ENCODE measurements around the gene TCEAL7. TPM values are rescaled to one million over a fixed set of nuclear protein-coding genes. Genes with fewer than 3 reads are reported as not detected.

Gene TCEAL7
- total RNA-seq = 43.7 and 66.8 TPM in 2 replicates

GRCh38 chrX:103329991-103330390, at the start of gene TCEAL7:
Gene TCEAL7, plus strand, starts transcription at chrX:103330239. Its CDS starts 1,165 bp downstream, at chrX:103331404.

GRCh38 chrX:103310555-103311398, 19.3 kb upstream of the TCEAL7 start, which contains the start of gene BEX2:
Gene BEX2, minus strand, starts transcription at chrX:103310990. Its CDS starts 1,014 bp downstream, at chrX:103309976.

GRCh38 chrX:103356130-103356798, 26.2 kb downstream of the TCEAL7 start, which contains the start of gene TCEAL9:
Gene TCEAL9, plus strand, starts transcription at chrX:103356506. Its CDS starts 1,179 bp downstream, at chrX:103357685.

GRCh38 chrX:103376118-103376978, 46.3 kb downstream of the TCEAL7 start, which contains the start of gene BEX3:
Gene BEX3, plus strand, starts transcription at chrX:103376538. Its CDS starts 984 bp downstream, at chrX:103377522.

Other genes starting within 250 kb of the TCEAL7 start
- not detected in 2 replicates for gene NXF3, start 237.1 kb upstream of the TCEAL7 start, total RNA-seq
- gene BEX4, start 115.1 kb upstream of the TCEAL7 start, total RNA-seq = 19.2 and 23.2 TPM in 2 replicates
- gene TCEAL8, start 75.1 kb upstream of the TCEAL7 start, total RNA-seq = 99.7 and 155 TPM in 2 replicates
- gene TCEAL5, start 53.5 kb upstream of the TCEAL7 start, total RNA-seq = not detected in 2 replicates
- gene BEX2, start 19.2 kb upstream of the TCEAL7 start, total RNA-seq = 0.73 and 0.99 TPM in 2 replicates
- gene TCEAL9, start 26.3 kb downstream of the TCEAL7 start, total RNA-seq = 77.6 and 144 TPM in 2 replicates
- 321 and 412 TPM in 2 replicates for gene BEX3, start 46.3 kb downstream of the TCEAL7 start, total RNA-seq
- under 0.01 and 0.15 TPM in 2 replicates for gene RAB40A, start 189.2 kb downstream of the TCEAL7 start, total RNA-seq